Suprapubic skin (tissue), 4 donors: ENCODE measurements around the gene RXRA. TPM values are rescaled to one million over a fixed set of nuclear protein-coding genes. Genes with fewer than 3 reads are reported as not detected.

ENCODE experiments used
- DNase-seq, 2 donors: peaks; one replicate each; pipeline ENCODE4 v3.0.0-alpha.2; 2019; ENCODE audit warnings: low spot score in 2 of 2
- H3K27ac ChIP-seq: fragments of 200-600 bp; sonication (generic); one replicate; pipeline ENCODE4 v1.5.1; 2019
- H3K27me3 ChIP-seq: fragments of 200-600 bp; sonication (generic); one replicate; pipeline ENCODE4 v1.5.1; 2019
- H3K36me3 ChIP-seq: fragments of 200-600 bp; sonication (generic); one replicate; pipeline ENCODE4 v1.5.1; 2019
- H3K4me1 ChIP-seq: fragments of 200-600 bp; sonication (generic); one replicate; pipeline ENCODE4 v1.5.1; 2019
- H3K4me3 ChIP-seq: fragments of 200-600 bp; sonication (generic); one replicate; pipeline ENCODE4 v1.5.1; 2019; ENCODE audit warnings: mild to moderate bottlenecking
- H3K9me3 ChIP-seq: fragments of 200-600 bp; sonication (generic); one replicate; pipeline ENCODE4 v1.5.1; 2019
- CTCF ChIP-seq, 2 donors: fragments of 200-600 bp in 1 of 2; fragments of 450-650 bp in 1 of 2; sonication (generic) in 1 of 2; IDR thresholded peaks; one replicate each; pipeline ENCODE4 v1.5.1; 2016 to 2019; ENCODE audit warnings: antibody characterized with exemption in 2 of 2, mild to moderate bottlenecking in 1 of 2, moderate library complexity in 1 of 2
- EP300 ChIP-seq: sonication (generic); formaldehyde crosslinking; IDR thresholded peaks from one replicate; pipeline ENCODE4 v1.6.1; 2017; ENCODE audit warnings: antibody characterized with exemption
- POLR2A ChIP-seq, 2 donors: fragments of 450-650 bp; IDR thresholded peaks; one replicate each; pipeline ENCODE4 v1.6.1; 2017; ENCODE audit warnings: antibody characterized with exemption in 2 of 2, mild to moderate bottlenecking in 2 of 2, moderate library complexity in 2 of 2
- POLR2AphosphoS5 ChIP-seq, 3 donors: sonication (generic); formaldehyde crosslinking; IDR thresholded peaks; one replicate each; pipeline ENCODE4 v1.6.1; 2017; ENCODE audit warnings: antibody characterized with exemption in 3 of 3
- WGBS: methylation state at CpG from one replicate; pipeline ENCODE4 v1.1.5; 2018; 5-methylcytosine and 5-hydroxymethylcytosine counted together
- total RNA-seq, 4 donors: library from RNA; depleted of rRNA; stranded (reverse); fragments of >200 nt; gene quantifications; one replicate each; pipeline ENCODE4 v1.1.0, GENCODE V29; 2016

The RXRA gene
- total RNA-seq, 4 donors from 2014 or later, result 165 to 240 (median 185) TPM

DNA sequence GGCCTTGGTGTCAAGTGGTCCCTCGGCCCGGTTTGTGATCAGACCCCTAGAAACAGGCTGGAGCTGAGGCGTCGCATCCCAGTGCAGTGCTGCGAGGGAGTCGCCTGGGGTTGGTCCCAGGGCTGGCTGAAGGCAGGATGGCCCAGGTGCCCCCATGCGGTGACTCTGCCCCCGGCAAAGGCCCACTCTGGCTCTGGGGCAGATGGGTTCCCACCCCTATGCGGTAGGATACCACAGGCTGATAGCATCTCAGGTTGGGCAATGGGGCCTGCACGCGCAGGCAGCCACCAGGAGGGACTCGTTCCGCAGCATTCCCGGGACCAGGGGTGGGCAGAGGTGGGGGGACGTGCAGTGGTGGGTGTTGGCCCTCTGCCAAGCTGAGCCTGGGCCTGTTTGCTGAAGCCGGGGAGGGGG lies 86.0 kb downstream of the RXRA start:
- H3K27me3 ChIP-seq, result no peaks in the 10 kb centered on the region
- TF ChIP-seq EP300, result no peak
- peak in 1 of 3 donors; percentile 27 for TF ChIP-seq POLR2AphosphoS5 (IDR thresholded peaks at IDR 0.05)
- H3K9me3 ChIP-seq, result no peaks in the 10 kb centered on the region
- H3K27ac ChIP-seq, result peak overlapping the region; percentile 81
- H3K36me3 ChIP-seq, result peaks cover 20% of the 10 kb centered on the region
- H3K4me1 ChIP-seq, result peaks cover 86% of the 10 kb centered on the region
- no peak overlapping the region for H3K4me3 ChIP-seq
- no CpG with 5 or more reads among the region's 16 CpGs for WGBS
- DNase-seq, result no peak

DNA sequence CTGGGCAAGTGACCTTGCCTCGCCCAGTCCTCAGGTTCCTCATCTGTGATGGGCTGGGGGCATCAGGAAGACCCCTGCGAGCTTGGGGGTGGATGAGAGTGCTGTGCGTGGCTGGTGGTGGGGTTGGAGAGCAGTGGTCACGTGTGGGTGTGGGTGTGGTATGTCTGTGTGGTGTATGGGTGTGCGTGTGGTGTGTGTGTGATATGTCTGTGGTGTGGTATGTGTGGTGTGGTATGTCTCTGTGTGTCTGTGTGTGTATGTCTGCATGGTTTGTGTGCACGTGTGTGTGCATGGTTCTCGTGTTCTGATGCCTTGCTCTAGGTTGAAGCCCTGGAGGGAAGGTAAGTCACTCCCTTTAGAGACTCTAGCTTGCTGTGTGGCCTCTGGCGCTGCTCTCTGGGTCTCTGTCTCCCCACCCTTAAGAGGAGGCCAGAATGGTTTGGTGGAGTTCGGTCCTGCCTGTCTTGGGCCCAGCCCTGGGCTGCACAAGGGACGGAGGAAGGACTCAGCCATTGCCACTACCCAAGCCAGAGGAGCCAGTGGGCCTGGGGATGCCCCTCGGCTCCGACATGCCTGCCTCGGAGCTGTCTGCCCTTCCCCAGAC lies 87.0 kb downstream of the RXRA start:
- H3K36me3 ChIP-seq, result peaks cover 29% of the 10 kb centered on the region
- 75% methylated on average over 11 of the region's 13 CpGs for WGBS

GRCh38 chr9:134413890-134414623 lies 87.8 kb downstream of the RXRA start:
- no peak overlapping the region for H3K4me3 ChIP-seq
- peak overlapping the region; percentile 81 for H3K27ac ChIP-seq
- DNase-seq, result no peak
- peaks cover 30% of the 10 kb centered on the region for H3K36me3 ChIP-seq
- H3K27me3 ChIP-seq, result no peaks in the 10 kb centered on the region
- TF ChIP-seq POLR2A (IDR thresholded peaks at IDR 0.05) (no peak), CTCF (IDR thresholded peaks at IDR 0.05) (no peak), EP300 (no peak), POLR2AphosphoS5 (IDR thresholded peaks at IDR 0.05) (no peak)
- H3K9me3 ChIP-seq, result no peaks in the 10 kb centered on the region
- 60% methylated on average over 10 of the region's 29 CpGs for WGBS
- H3K4me1 ChIP-seq, result peaks cover 84% of the 10 kb centered on the region

More for the DNA sequence above, 87.0 kb downstream of the RXRA start:
- DNase-seq, result no peak
- H3K27me3 ChIP-seq, result no peaks in the 10 kb centered on the region
- no peaks in the 10 kb centered on the region for H3K9me3 ChIP-seq
- TF ChIP-seq POLR2AphosphoS5 (IDR thresholded peaks at IDR 0.05) (no peak), POLR2A (IDR thresholded peaks at IDR 0.05) (no peak), EP300 (no peak), CTCF (IDR thresholded peaks at IDR 0.05) (no peak)
- H3K4me1 ChIP-seq, result peaks cover 85% of the 10 kb centered on the region
- no peak overlapping the region for H3K4me3 ChIP-seq
- H3K27ac ChIP-seq, result peak overlapping the region; percentile 81

- no peak overlapping the region for H3K4me3 ChIP-seq
- H3K9me3 ChIP-seq, result no peaks in the 10 kb centered on the region
- DNase-seq, result no peak
- WGBS, result 40% methylated on average over 8 of the region's 17 CpGs
- H3K27ac ChIP-seq, result peak overlapping the region; percentile 81
- no peaks in the 10 kb centered on the region for H3K27me3 ChIP-seq
- TF ChIP-seq EP300 (no peak), POLR2AphosphoS5 (IDR thresholded peaks at IDR 0.05) (no peak), CTCF (IDR thresholded peaks at IDR 0.05) (no peak), POLR2A (IDR thresholded peaks at IDR 0.05) (no peak)
- H3K4me1 ChIP-seq, result peaks cover 84% of the 10 kb centered on the region
- peaks cover 37% of the 10 kb centered on the region for H3K36me3 ChIP-seq
These were observed 88.7 kb downstream of the RXRA start for GRCh38 chr9:134414900-134415425.

- no peak overlapping the region for H3K27ac ChIP-seq
- no peaks in the 10 kb centered on the region for H3K27me3 ChIP-seq
- H3K4me3 ChIP-seq, result no peak overlapping the region
- H3K9me3 ChIP-seq, result no peaks in the 10 kb centered on the region
- DNase-seq, result no peak
- H3K36me3 ChIP-seq, result peaks cover 51% of the 10 kb centered on the region
- TF ChIP-seq CTCF (IDR thresholded peaks at IDR 0.05) (no peak), POLR2A (IDR thresholded peaks at IDR 0.05) (no peak), POLR2AphosphoS5 (IDR thresholded peaks at IDR 0.05) (no peak), EP300 (no peak)
- H3K4me1 ChIP-seq, result peaks cover 81% of the 10 kb centered on the region
- 76% methylated on average over 12 of the region's 19 CpGs for WGBS
These were observed 90.2 kb downstream of the RXRA start for GRCh38 chr9:134416385-134417015.
